ENCODE results near the gene SCN2B. TPM values are rescaled to one million over a fixed set of nuclear protein-coding genes. Genes with fewer than 3 reads are reported as not detected.

SCN2B gene
- total RNA-seq, 1 experiment from 2014 or later = 0.20 TPM

GRCh38 chr11:118145285-118146227, 30.9 kb downstream of the SCN2B start:
- peak; percentile 78; the same call in 1 of the 2 replicates for TF ChIP-seq HMGXB4 (CRISPR knock-in tag; IDR thresholded peaks at IDR 0.05)
- peak; percentile 23; the same call in 1 of the 2 replicates for TF ChIP-seq USF1 (CRISPR knock-in tag; IDR thresholded peaks at IDR 0.05)
- peak; percentile 28; the same call in 1 of the 2 replicates for TF ChIP-seq GABPB1 (CRISPR knock-in tag; IDR thresholded peaks at IDR 0.05)
- TF ChIP-seq ZNF138 (CRISPR knock-in tag; conservative IDR thresholded peaks at IDR 0.05) = no peak
- peak; percentile 65 for TF ChIP-seq E2F5 (CRISPR knock-in tag; IDR thresholded peaks at IDR 0.05)
- peak; percentile 86 for TF ChIP-seq ETV6 (CRISPR knock-in tag; IDR thresholded peaks at IDR 0.05)
- 0 out of 2 replicates have a peak, but pooled peaks have one; percentile 23 for TF ChIP-seq FOXP1 (CRISPR knock-in tag; IDR thresholded peaks at IDR 0.05; ENCODE audit: borderline replicate concordance)
- 0 out of 2 replicates have a peak, but pooled peaks have one; percentile 11 for TF ChIP-seq PRDM15 (CRISPR knock-in tag; IDR thresholded peaks at IDR 0.05)
- TF ChIP-seq ATF3 (CRISPR knock-in tag; conservative IDR thresholded peaks at IDR 0.05) = no peak
- 0 out of 2 replicates have a peak, but pooled peaks have one; percentile 33 for TF ChIP-seq MAX (CRISPR knock-in tag; IDR thresholded peaks at IDR 0.05)
- no peak for TF ChIP-seq NFYB (CRISPR knock-in tag; conservative IDR thresholded peaks at IDR 0.05; ENCODE audit: low read depth)
- TF ChIP-seq FOXK1 (CRISPR knock-in tag; IDR thresholded peaks at IDR 0.05) = peak; percentile 39; the same call in 1 of the 2 replicates
- peak; percentile 89 for TF ChIP-seq CTCF (IDR thresholded peaks at IDR 0.05)
- Mint-ChIP-seq H3K4me3 (peak overlapping the region; percentile 70), H3K9me3 (no peaks in the 10 kb centered on the region), H3K36me3 (no peaks in the 10 kb centered on the region), H3K27me3 (ENCODE audit: low read depth) (peaks cover 58% of the 10 kb centered on the region), H3K4me1 (peaks cover 33% of the 10 kb centered on the region), H3K27ac (no peak overlapping the region)
- ChIA-PET CTCF (interaction anchor here (0.6 to 9.0 kb wide), 9 partner anchors 10 to 150 kb away, joined by 3 to 153 read pairs (median 3); no protein-coding TSS in a partner anchor), POLR2A (no interaction called here)
- ATAC-seq = peak; percentile 80
- peak; percentile 93 for DNase-seq (ENCODE audit: low spot score)

All from WTC11 (cell line).